ENCODE data around the gene PANX2. TPM values are rescaled to one million over a fixed set of nuclear protein-coding genes. Genes with fewer than 3 reads are reported as not detected.
A peak's percentile ranks its signal among the peaks of the same experiment; 100 is the strongest.
"Not testable (repeated sequence)": the region's sequence is repeated elsewhere in the genome, so short reads cannot be mapped to it uniquely, and the experiment has no call there.

The PANX2 gene
- total RNA-seq, 1 donor = 0.94 TPM

GRCh38 chr22:50194037-50194805 lies 23.7 kb downstream of the PANX2 start:
- H3K4me3 ChIP-seq (ENCODE audit: low read length) = no peak overlapping the region
- peaks cover 58% of the 10 kb centered on the region for H3K4me1 ChIP-seq (ENCODE audit: insufficient read depth, low read length)
- no peaks in the 10 kb centered on the region for H3K9me3 ChIP-seq (ENCODE audit: low read depth, low read length)
- H3K27me3 ChIP-seq (ENCODE audit: insufficient read depth, low read length) = no peaks in the 10 kb centered on the region

- Histone ChIP-seq H3K27me3 (ENCODE audit: insufficient read depth, low read length) (no peaks in the 10 kb centered on the region), H3K4me1 (ENCODE audit: insufficient read depth, low read length) (peaks cover 48% of the 10 kb centered on the region), H3K4me3 (ENCODE audit: low read length) (no peak overlapping the region), H3K9me3 (ENCODE audit: low read depth, low read length) (no peaks in the 10 kb centered on the region)
Observed at GRCh38 chr22:50196256-50196655, 25.7 kb downstream of the PANX2 start.

GRCh38 chr22:50197000-50197800 lies 26.7 kb downstream of the PANX2 start:
- Histone ChIP-seq H3K9me3 (ENCODE audit: low read depth, low read length) (no peaks in the 10 kb centered on the region), H3K4me3 (ENCODE audit: low read length) (no peak overlapping the region), H3K4me1 (ENCODE audit: insufficient read depth, low read length) (peaks cover 48% of the 10 kb centered on the region), H3K27me3 (ENCODE audit: insufficient read depth, low read length) (no peaks in the 10 kb centered on the region)

- H3K9me3 ChIP-seq (ENCODE audit: low read depth, low read length) = no peaks in the 10 kb centered on the region
- H3K27me3 ChIP-seq (ENCODE audit: insufficient read depth, low read length) = no peaks in the 10 kb centered on the region
- no peak overlapping the region for H3K4me3 ChIP-seq (ENCODE audit: low read length)
- peaks cover 48% of the 10 kb centered on the region for H3K4me1 ChIP-seq (ENCODE audit: insufficient read depth, low read length)
Observed at GRCh38 chr22:50197856-50198623, 27.5 kb downstream of the PANX2 start.

- Histone ChIP-seq H3K27me3 (ENCODE audit: insufficient read depth, low read length) (no peaks in the 10 kb centered on the region), H3K9me3 (ENCODE audit: low read depth, low read length) (no peaks in the 10 kb centered on the region), H3K4me3 (ENCODE audit: low read length) (no peak overlapping the region), H3K4me1 (ENCODE audit: insufficient read depth, low read length) (peaks cover 48% of the 10 kb centered on the region)
Observed at GRCh38 chr22:50198624-50199017, 28.1 kb downstream of the PANX2 start.

GRCh38 chr22:50199251-50199721 lies 28.8 kb downstream of the PANX2 start:
- Histone ChIP-seq H3K4me3 (ENCODE audit: low read length) (no peak overlapping the region), H3K9me3 (ENCODE audit: low read depth, low read length) (no peaks in the 10 kb centered on the region), H3K4me1 (ENCODE audit: insufficient read depth, low read length) (peaks cover 46% of the 10 kb centered on the region), H3K27me3 (ENCODE audit: insufficient read depth, low read length) (no peaks in the 10 kb centered on the region)

- no peaks in the 10 kb centered on the region for H3K27me3 ChIP-seq (ENCODE audit: insufficient read depth, low read length)
- H3K9me3 ChIP-seq (ENCODE audit: low read depth, low read length) = no peaks in the 10 kb centered on the region
- H3K4me1 ChIP-seq (ENCODE audit: insufficient read depth, low read length) = peaks cover 46% of the 10 kb centered on the region
- H3K4me3 ChIP-seq (ENCODE audit: low read length) = peak overlapping the region; percentile 65
Observed at GRCh38 chr22:50199829-50200460, 29.4 kb downstream of the PANX2 start.

GRCh38 chr22:50200461-50201190 lies 30.1 kb downstream of the PANX2 start, which contains the start of gene SELENOO:
Gene SELENOO (plus strand): TSS chr22:50201011. CDS start chr22:50201037, 26 bp downstream.
- H3K27me3 ChIP-seq (ENCODE audit: insufficient read depth, low read length) = no peaks in the 10 kb centered on the region
- H3K4me1 ChIP-seq (ENCODE audit: insufficient read depth, low read length) = peaks cover 48% of the 10 kb centered on the region
- no peaks in the 10 kb centered on the region for H3K9me3 ChIP-seq (ENCODE audit: low read depth, low read length)
- peak within 1 kb of the TSS; percentile 65 for H3K4me3 ChIP-seq (ENCODE audit: low read length)

- Histone ChIP-seq H3K4me1 (ENCODE audit: insufficient read depth, low read length) (peaks cover 51% of the 10 kb centered on the region), H3K9me3 (ENCODE audit: low read depth, low read length) (no peaks in the 10 kb centered on the region), H3K4me3 (ENCODE audit: low read length) (peak overlapping the region; percentile 65), H3K27me3 (ENCODE audit: insufficient read depth, low read length) (no peaks in the 10 kb centered on the region)
Observed at GRCh38 chr22:50201191-50202129, 30.9 kb downstream of the PANX2 start.

GRCh38 chr22:50202130-50202666 lies 31.7 kb downstream of the PANX2 start:
- no peaks in the 10 kb centered on the region for H3K27me3 ChIP-seq (ENCODE audit: insufficient read depth, low read length)
- peak overlapping the region; percentile 65 for H3K4me3 ChIP-seq (ENCODE audit: low read length)
- H3K4me1 ChIP-seq (ENCODE audit: insufficient read depth, low read length) = peaks cover 58% of the 10 kb centered on the region
- no peaks in the 10 kb centered on the region for H3K9me3 ChIP-seq (ENCODE audit: low read depth, low read length)

- no peaks in the 10 kb centered on the region for H3K27me3 ChIP-seq (ENCODE audit: insufficient read depth, low read length)
- H3K9me3 ChIP-seq (ENCODE audit: low read depth, low read length) = no peaks in the 10 kb centered on the region
- peaks cover 65% of the 10 kb centered on the region for H3K4me1 ChIP-seq (ENCODE audit: insufficient read depth, low read length)
- H3K4me3 ChIP-seq (ENCODE audit: low read length) = no peak overlapping the region
Observed at GRCh38 chr22:50203288-50203687, 32.8 kb downstream of the PANX2 start.

GRCh38 chr22:50204571-50204970 lies 34.0 kb downstream of the PANX2 start:
- Histone ChIP-seq H3K27me3 (ENCODE audit: insufficient read depth, low read length) (no peaks in the 10 kb centered on the region), H3K4me3 (ENCODE audit: low read length) (no peak overlapping the region), H3K9me3 (ENCODE audit: low read depth, low read length) (no peaks in the 10 kb centered on the region), H3K4me1 (ENCODE audit: insufficient read depth, low read length) (peaks cover 67% of the 10 kb centered on the region)

- not testable (repeated sequence) for H3K27me3 ChIP-seq (ENCODE audit: insufficient read depth, low read length); H3K9me3 ChIP-seq (ENCODE audit: low read depth, low read length); H3K4me3 ChIP-seq (ENCODE audit: low read length)
- peaks cover 67% of the 10 kb centered on the region for H3K4me1 ChIP-seq (ENCODE audit: insufficient read depth, low read length)
Observed at GRCh38 chr22:50204998-50205397, 34.5 kb downstream of the PANX2 start.
